GM12801 (cell line): Measurements from ENCODE around the gene SCGN.

Experiments used
- TF ChIP-seq, protein P1 (sequence below): IDR thresholded peaks from one replicate; pipeline ENCODE4 v1.5.1; 2011; ENCODE audit warnings: control low read depth; ENCODE audit not compliant: insufficient read length; ENCODE audit errors: extremely low read depth

The SCGN gene

DNA sequence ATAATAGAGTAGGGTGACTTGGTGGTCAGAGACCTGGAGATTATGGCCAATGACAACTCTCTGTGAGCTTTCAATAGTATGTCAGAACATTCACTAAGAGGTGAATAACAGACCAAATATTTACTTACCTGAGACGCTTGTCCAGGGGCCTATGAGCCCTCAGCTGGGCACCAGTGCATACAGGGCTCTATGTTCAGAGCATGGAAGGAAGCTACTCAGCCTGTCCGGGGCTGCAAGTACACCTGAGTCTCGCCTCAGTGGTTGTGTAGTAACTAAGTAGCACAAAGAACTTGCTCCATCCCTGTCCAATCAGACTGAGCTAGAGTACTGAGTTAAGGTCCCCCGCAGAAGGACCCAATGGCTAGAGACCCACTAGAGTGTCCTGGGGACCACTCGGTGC is 11.6 kb upstream of the SCGN start:
- TF ChIP-seq, protein P1, sequence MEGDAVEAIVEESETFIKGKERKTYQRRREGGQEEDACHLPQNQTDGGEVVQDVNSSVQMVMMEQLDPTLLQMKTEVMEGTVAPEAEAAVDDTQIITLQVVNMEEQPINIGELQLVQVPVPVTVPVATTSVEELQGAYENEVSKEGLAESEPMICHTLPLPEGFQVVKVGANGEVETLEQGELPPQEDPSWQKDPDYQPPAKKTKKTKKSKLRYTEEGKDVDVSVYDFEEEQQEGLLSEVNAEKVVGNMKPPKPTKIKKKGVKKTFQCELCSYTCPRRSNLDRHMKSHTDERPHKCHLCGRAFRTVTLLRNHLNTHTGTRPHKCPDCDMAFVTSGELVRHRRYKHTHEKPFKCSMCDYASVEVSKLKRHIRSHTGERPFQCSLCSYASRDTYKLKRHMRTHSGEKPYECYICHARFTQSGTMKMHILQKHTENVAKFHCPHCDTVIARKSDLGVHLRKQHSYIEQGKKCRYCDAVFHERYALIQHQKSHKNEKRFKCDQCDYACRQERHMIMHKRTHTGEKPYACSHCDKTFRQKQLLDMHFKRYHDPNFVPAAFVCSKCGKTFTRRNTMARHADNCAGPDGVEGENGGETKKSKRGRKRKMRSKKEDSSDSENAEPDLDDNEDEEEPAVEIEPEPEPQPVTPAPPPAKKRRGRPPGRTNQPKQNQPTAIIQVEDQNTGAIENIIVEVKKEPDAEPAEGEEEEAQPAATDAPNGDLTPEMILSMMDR = no peak

DNA sequence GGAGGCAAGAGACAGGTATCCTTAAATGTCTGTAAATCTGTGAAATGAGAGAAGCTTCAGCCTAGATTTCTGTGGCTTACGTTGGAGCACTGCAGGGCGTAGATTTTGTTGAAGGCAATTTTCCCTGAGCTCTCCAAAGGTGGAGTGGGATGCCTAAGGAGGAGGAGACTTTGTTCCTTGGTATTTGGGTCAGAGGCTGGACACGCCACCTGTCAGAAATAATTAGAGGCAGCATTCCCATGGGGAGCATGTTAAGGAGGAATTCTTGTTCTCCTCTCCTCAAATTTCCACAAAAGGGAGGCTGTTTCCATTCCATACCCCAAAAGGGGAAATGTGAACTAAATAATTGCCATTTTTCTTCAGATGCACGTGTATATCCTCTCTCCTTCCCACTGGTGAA is 11.1 kb upstream of the SCGN start:
- TF ChIP-seq, protein P1 = no peak

DNA sequence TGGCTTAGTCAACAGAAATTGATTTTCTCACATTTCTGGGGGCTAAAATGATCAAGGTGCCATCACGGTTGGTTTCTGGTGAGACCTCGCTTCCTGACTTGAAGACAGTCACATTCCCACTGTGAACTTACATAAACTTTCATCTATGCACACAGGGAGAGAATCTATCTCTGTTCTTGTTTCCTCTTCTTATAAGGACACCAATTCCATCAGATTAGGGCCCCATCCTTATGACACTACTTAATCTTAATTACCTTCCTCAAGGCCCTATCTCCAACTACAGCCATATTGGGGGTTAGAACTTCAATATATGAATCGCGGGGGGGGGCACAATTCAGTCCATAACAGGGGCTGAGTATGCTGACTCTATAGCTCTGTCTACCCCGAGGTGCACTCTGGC is 10.6 kb upstream of the SCGN start:
- TF ChIP-seq, protein P1 = no peak

DNA sequence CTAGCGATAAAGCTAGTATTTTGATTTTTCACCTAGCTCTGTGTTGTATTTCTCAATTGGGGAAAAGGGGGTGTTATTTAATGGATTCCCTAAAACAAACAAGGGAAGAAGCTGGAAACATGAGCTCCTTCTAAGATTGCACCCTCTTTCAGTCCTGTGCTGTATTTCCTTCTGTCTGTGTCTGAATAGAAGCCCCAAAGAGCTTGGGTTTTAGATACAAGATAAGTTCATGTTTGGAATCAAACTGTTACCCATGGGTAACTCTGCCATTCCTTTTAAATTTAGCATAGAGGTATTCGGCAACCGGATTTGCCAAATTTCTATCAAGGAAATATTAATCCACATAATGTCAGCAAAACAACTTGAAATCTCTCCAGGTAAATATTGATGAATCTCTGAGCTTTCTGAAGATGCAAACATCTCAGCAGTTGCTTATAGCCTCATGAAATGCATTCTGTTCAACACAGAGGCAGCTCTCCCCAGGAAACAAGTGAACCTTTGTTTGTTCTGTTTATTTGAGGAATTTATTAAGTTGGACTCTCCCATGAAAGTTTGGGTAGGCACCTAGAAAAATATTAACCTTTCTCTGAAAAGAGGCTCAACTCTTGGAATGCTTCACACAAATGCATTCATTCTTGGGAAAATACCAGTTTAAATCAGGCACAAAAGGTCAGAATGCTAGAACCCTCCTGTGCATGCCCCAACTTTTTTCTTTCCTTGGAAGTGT is 9.9 kb upstream of the SCGN start:
- TF ChIP-seq, protein P1 = no peak

DNA sequence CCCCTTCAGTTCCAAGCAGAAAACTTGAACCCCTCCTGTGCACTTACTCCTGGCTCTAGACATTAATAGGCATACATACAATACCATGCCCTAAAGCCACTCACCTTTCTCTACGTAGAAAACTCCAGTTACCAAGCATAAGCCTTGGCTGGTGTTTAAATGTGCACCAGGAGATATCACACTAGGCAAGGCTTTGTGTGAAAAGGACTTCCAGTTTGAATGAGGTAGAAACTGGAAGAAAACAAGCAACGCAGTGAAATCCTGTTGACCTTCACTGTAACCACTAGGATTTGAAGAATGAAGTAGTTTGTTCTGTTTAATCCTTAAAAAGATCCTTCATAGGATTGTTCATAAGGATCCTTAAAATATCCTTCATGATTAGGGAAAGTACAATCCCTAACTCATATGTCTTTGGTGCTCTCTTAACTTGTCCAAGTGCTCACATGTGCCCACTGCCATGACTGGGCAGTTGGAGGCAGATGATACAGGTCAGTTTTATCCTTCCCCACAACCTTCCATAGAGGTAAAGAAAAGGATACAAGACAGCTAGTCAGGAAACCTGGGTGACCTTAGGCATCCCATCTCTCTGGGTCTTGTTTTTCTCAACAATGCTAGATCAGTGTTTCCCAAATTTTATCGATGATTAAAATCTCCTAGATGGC is 9.2 kb upstream of the SCGN start:
- TF ChIP-seq, protein P1 = no peak

DNA sequence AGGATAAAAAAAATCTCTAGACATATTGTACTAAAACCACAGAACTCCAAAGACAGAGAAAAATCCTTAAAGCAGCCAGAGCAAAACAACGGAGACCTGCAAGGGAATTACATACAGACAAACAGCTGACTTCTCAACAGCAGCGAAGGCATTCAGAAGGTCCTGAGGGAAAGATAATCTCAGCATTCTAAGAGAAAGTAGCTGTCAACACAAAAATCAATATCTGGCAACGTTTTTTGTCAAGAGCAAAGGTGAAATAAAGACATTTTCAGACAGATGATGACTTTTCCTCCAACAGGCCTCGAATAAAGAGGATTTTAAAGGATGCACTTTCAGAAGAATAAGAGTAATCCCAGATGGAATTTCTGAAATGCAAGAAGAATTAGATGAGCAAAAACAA is 6.1 kb upstream of the SCGN start:
- TF ChIP-seq, protein P1 = no peak

DNA sequence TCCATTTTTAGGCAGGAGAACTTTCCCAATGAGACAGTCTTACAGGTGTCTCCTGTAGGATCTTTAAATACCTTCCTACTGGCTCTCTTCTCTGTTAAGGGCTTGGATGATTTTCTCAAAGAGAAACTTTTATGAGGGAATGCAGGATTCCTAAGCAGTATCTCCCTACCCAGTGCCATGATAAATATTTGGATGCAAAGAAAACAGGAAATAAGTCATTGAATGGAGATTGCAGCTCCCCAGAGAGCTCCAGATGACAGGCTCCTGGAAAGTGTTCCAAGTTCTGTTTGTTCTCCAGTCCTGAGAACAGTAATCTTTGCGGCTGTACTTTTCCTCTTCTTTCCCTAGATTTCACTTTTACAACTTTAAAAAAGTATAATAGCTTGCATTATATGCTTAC is 2.4 kb upstream of the SCGN start:
- TF ChIP-seq, protein P1 = no peak
